Upper lobe of left lung (tissue), 6 donors: ENCODE data around the gene GNGT2. TPM values are rescaled to one million over a fixed set of nuclear protein-coding genes. Genes with fewer than 3 reads are reported as not detected.

Experiments used
- ATAC-seq, 2 donors: fragments of 200-7000 bp; cut with Tn5 transposase; one replicate each; pipeline ENCODE4 v1.9.1; 2022; ENCODE audit warnings: mild to moderate bottlenecking in 2 of 2, moderate library complexity in 2 of 2; ENCODE audit not compliant: low FRiP score in 2 of 2
- DNase-seq, 2 donors: peaks; one replicate each; pipeline ENCODE4 v3.0.0-alpha.2; 2019 to 2020
- H3K27ac ChIP-seq, 4 donors: fragments of 200-600 bp; sonication (generic); one replicate each; pipeline ENCODE4 v1.5.1; 2016 to 2019
- H3K27me3 ChIP-seq, 4 donors: fragments of 200-600 bp; sonication (generic); one replicate each; pipeline ENCODE4 v1.5.1; 2017 to 2019
- H3K36me3 ChIP-seq, 4 donors: fragments of 200-600 bp; sonication (generic); one replicate each; pipeline ENCODE4 v1.5.1; 2016 to 2019
- H3K4me1 ChIP-seq, 4 donors: fragments of 200-600 bp; sonication (generic); one replicate each; pipeline ENCODE4 v1.5.1; 2018 to 2019
- H3K4me3 ChIP-seq, 4 donors: fragments of 200-600 bp; sonication (generic); one replicate each; pipeline ENCODE4 v1.5.1; 2017 to 2019; ENCODE audit warnings: mild to moderate bottlenecking in 2 of 4, moderate library complexity in 1 of 4
- H3K9me3 ChIP-seq, 4 donors: fragments of 200-600 bp; sonication (generic); one replicate each; pipeline ENCODE4 v1.5.1; 2018 to 2019
- CTCF ChIP-seq, 6 experiments: fragments of 450-650 bp in 4 of 6; fragments of 200-600 bp in 2 of 6; sonication (generic) in 2 of 6; IDR thresholded peaks; one replicate each; pipeline ENCODE4 v1.5.1; 2016 to 2019; ENCODE audit warnings: antibody characterized with exemption in 6 of 6
- EP300 ChIP-seq, 4 donors: sonication (generic); formaldehyde crosslinking; IDR thresholded peaks; one replicate each; pipeline ENCODE4 v1.5.1; 2017; ENCODE audit warnings: antibody characterized with exemption in 4 of 4, control low read depth in 2 of 4
- POLR2A ChIP-seq, 4 donors: fragments of 450-650 bp; IDR thresholded peaks; one replicate each; pipeline ENCODE4 v1.5.1; 2016 to 2017; ENCODE audit warnings: antibody characterized with exemption in 4 of 4, mild to moderate bottlenecking in 2 of 4
- POLR2AphosphoS5 ChIP-seq, 2 donors: sonication (generic); formaldehyde crosslinking; IDR thresholded peaks; one replicate each; pipeline ENCODE4 v1.5.1; 2017; ENCODE audit warnings: antibody characterized with exemption in 2 of 2
- WGBS, 2 donors: methylation state at CpG; one replicate each; pipeline ENCODE4 v1.1.5; 2017 to 2018; 5-methylcytosine and 5-hydroxymethylcytosine counted together
- total RNA-seq, 6 donors: library from RNA; depleted of rRNA in 4 of 6; stranded (reverse); fragments of >200 nt in 4 of 6; gene quantifications; one replicate each; pipeline versions ENCODE4 v1.1.0 to v1.2.1, GENCODE V29; 2016 to 2021
- donor health status: DM: no; HTN: no; CAD: no; lungs with moderate emphysema.
- donor health status: DM: no; HTN: yes; CAD: no; lungs with severe emphysema.

Gene GNGT2
- total RNA-seq, 6 donors from 2014 or later: 1.1 to 22.5 (median 9.9) TPM

- no peak for TF ChIP-seq POLR2A (IDR thresholded peaks at IDR 0.05)
- no peak for TF ChIP-seq CTCF (IDR thresholded peaks at IDR 0.05)
- TF ChIP-seq POLR2AphosphoS5 (IDR thresholded peaks at IDR 0.05): no peak
- TF ChIP-seq EP300 (IDR thresholded peaks at IDR 0.05): no peak
- H3K9me3 ChIP-seq: no peaks in the 10 kb centered on the region
- H3K4me3 ChIP-seq: no peak overlapping the region
- H3K27ac ChIP-seq: no peak overlapping the region
- H3K27me3 ChIP-seq: no peaks in the 10 kb centered on the region
- DNase-seq: no peak
- H3K4me1 ChIP-seq: no peaks in the 10 kb centered on the region
- WGBS, 2 donors: 90 to 95% methylated on average over 1 of the region's 1 CpG
- no peaks in the 10 kb centered on the region for H3K36me3 ChIP-seq
- no peak for ATAC-seq
Measured at GRCh38 chr17:49239963-49240362, 29.6 kb upstream of the GNGT2 start.

GRCh38 chr17:49235896-49236295, 25.5 kb upstream of the GNGT2 start:
- DNase-seq (no peak), ATAC-seq (no peak)
- H3K27me3 ChIP-seq: no peaks in the 10 kb centered on the region

GRCh38 chr17:49234509-49235080, 24.2 kb upstream of the GNGT2 start:
- Histone ChIP-seq H3K4me3 (no peak overlapping the region), H3K4me1 (peaks cover 12 to 22% (median 13%) of the 10 kb centered on the region in 4 donors), H3K9me3 (no peaks in the 10 kb centered on the region), H3K36me3 (no peaks in the 10 kb centered on the region), H3K27ac (peak overlapping the region in 1 of 4 donors; percentile 66), H3K27me3 (peaks cover 0 to 5% (median 0%) of the 10 kb centered on the region in 4 donors)
- no peak for DNase-seq
- TF ChIP-seq EP300 (IDR thresholded peaks at IDR 0.05) (no peak), POLR2A (IDR thresholded peaks at IDR 0.05) (no peak), CTCF (IDR thresholded peaks at IDR 0.05) (no peak)
- 88 to 97% methylated on average over 4 to 5 of the region's 5 CpGs for WGBS, 2 donors
- no peak for ATAC-seq

More at GRCh38 chr17:49235896-49236295, 25.5 kb upstream of the GNGT2 start:
- 37 to 50% methylated on average over 3 to 4 of the region's 4 CpGs for WGBS, 2 donors
- H3K9me3 ChIP-seq: no peaks in the 10 kb centered on the region
- H3K4me1 ChIP-seq: peaks cover under 1 to 9% (median 3%) of the 10 kb centered on the region in 4 donors
- H3K4me3 ChIP-seq: no peak overlapping the region
- peak overlapping the region in 2 of 4 donors; percentile 45 to 66 for H3K27ac ChIP-seq
- TF ChIP-seq POLR2A (IDR thresholded peaks at IDR 0.05) (no peak), EP300 (IDR thresholded peaks at IDR 0.05) (no peak), CTCF (IDR thresholded peaks at IDR 0.05) (no peak), POLR2AphosphoS5 (IDR thresholded peaks at IDR 0.05) (no peak)
- no peaks in the 10 kb centered on the region for H3K36me3 ChIP-seq

GRCh38 chr17:49231563-49231894, 21.2 kb upstream of the GNGT2 start:
- 65 to 74% methylated on average over 7 of the region's 7 CpGs for whole genome bisulfite sequencing, 2 donors
- Histone ChIP-seq H3K4me3 (peak overlapping the region in 1 of 4 donors; percentile 62), H3K27me3 (peaks cover 0 to 6% (median 0%) of the 10 kb centered on the region in 4 donors), H3K4me1 (peaks cover 14 to 29% (median 18%) of the 10 kb centered on the region in 4 donors), H3K27ac (peak overlapping the region in 1 of 4 donors; percentile 83), H3K9me3 (no peaks in the 10 kb centered on the region), H3K36me3 (no peaks in the 10 kb centered on the region)
- no peak for DNase-seq
- no peak for ATAC-seq
- no peak for TF ChIP-seq CTCF (IDR thresholded peaks at IDR 0.05)
- TF ChIP-seq POLR2AphosphoS5 (IDR thresholded peaks at IDR 0.05): no peak
